Natural killer cell treated with Interleukin-12 subunit alpha and Interleukin-12 subunit beta and Interleukin-15 and Interleukin-18, amount 100 ng/mL, for 72 hours (primary cell): ENCODE measurements around the gene LCNL1. TPM values are rescaled to one million over a fixed set of nuclear protein-coding genes. Genes with fewer than 3 reads are reported as not detected.

Source experiments
- ATAC-seq, 2 donors: fragments of 150-1000 bp; cut with Tn5 transposase in 1 of 2; sonication (Bioruptor Pico), chemical (Tn5 transposase) in 1 of 2; 2 replicates each; pipeline ENCODE4 v1.10.0; 2021
- DNase-seq: peaks from one replicate; pipeline ENCODE4 v3.0.0; 2022; ENCODE audit warnings: low spot score
- H3K27ac Mint-ChIP-seq, 2 donors: 1 replicate in 1 of 2; 2 replicates in 1 of 2; pipeline ENCODE4 v1.8.0; 2022; ENCODE audit warnings: mixed read lengths in 2 of 2, mild to moderate bottlenecking in 1 of 2, moderate library complexity in 1 of 2
- H3K27me3 Mint-ChIP-seq, 2 donors: 1 replicate in 1 of 2; 2 replicates in 1 of 2; pipeline ENCODE4 v1.8.0; 2022; ENCODE audit warnings: mixed read lengths in 2 of 2
- H3K36me3 Mint-ChIP-seq: one replicate; pipeline ENCODE4 v1.8.0; 2022; ENCODE audit warnings: mixed read lengths
- H3K4me1 Mint-ChIP-seq, 2 donors: 1 replicate in 1 of 2; 2 replicates in 1 of 2; pipeline ENCODE4 v1.8.0; 2022; ENCODE audit warnings: low read depth in 2 of 2, mixed read lengths in 2 of 2, mild to moderate bottlenecking in 1 of 2
- H3K4me3 Mint-ChIP-seq: one replicate; pipeline ENCODE4 v1.8.0; 2022; ENCODE audit warnings: mixed read lengths
- H3K9me3 Mint-ChIP-seq: 2 replicates; pipeline ENCODE4 v1.8.0; 2022; ENCODE audit warnings: mixed read lengths
- total RNA-seq, 2 donors: library from RNA; stranded (reverse); gene quantifications; one replicate each; pipeline ENCODE4 v1.2.3, GENCODE V29; 2022

Gene LCNL1
- total RNA-seq, 2 donors from 2014 or later: 0.21 TPM; not detected in 1

GRCh38 chr9:136951541-136952320 lies 31.1 kb upstream of the LCNL1 start, which contains the start of gene LCN12:
Gene LCN12, plus strand, starts transcription at chr9:136952273. Its CDS starts 55 bp downstream, at chr9:136952328.
- Mint-ChIP-seq H3K4me3 (no peak within 1 kb of the TSS), H3K4me1 (peaks cover 8 to 23% of the 10 kb centered on the region in 2 donors), H3K9me3 (peaks cover 3% of the 10 kb centered on the region), H3K36me3 (no peaks in the 10 kb centered on the region), H3K27ac (no peak within 1 kb of the TSS), H3K27me3 (no peaks in the 10 kb centered on the region)
- no peak for DNase-seq
- ATAC-seq: no peak

GRCh38 chr9:136952321-136952850 lies 30.4 kb upstream of the LCNL1 start:
- peaks cover 10 to 22% of the 10 kb centered on the region in 2 donors for H3K4me1 Mint-ChIP-seq
- H3K27ac Mint-ChIP-seq: no peak overlapping the region
- no peak overlapping the region for H3K4me3 Mint-ChIP-seq
- no peak for ATAC-seq
- peaks cover 4% of the 10 kb centered on the region for H3K9me3 Mint-ChIP-seq
- no peaks in the 10 kb centered on the region for H3K27me3 Mint-ChIP-seq
- H3K36me3 Mint-ChIP-seq: no peaks in the 10 kb centered on the region
- no peak for DNase-seq

DNA sequence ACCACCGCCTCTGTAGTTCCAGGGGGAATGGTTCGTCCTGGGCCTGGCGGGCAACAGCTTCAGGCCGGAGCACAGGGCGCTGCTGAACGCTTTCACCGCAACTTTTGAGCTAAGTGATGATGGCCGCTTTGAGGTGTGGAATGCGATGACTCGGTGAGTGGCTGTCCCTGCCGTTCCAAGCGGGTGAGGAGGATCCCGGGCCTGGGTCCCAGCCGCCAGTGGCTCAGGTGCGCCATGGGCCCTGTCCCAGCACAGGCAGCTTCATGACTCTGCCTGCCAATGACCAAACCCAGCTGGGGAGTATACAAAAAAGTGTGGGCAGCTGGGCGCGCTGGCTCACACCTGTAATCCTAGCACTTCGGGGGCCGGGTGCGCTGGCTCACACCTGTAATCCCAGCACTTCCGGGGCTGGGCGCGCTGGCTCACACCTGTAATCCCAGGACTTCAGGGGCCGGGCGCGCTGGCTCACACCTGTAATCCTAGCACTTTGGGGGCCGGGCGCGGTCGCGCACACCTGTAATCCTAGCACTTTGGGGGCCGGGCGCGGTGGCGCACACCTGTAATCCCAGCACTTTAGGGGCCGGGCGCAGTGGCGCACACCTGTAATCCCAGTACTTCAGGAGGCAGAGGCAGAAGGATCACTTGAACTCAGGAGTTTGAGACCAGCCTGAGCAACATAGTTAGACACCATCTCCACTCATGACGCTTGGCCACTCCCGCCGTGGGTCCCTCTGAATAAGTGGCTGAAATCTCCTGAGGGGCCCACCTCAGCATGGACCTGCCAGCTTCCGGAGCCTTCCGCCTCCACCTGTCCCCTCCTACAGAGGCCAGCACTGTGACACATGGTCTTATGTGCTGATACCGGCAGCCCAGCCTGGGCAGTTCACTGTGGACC lies 29.7 kb upstream of the LCNL1 start:
- peaks cover 10 to 26% of the 10 kb centered on the region in 2 donors for H3K4me1 Mint-ChIP-seq
- DNase-seq: no peak

GRCh38 chr9:136953771-136954269 lies 29.0 kb upstream of the LCNL1 start:
- H3K27ac Mint-ChIP-seq: no peak overlapping the region
- no peak overlapping the region for H3K4me3 Mint-ChIP-seq
- H3K9me3 Mint-ChIP-seq: peaks cover 4% of the 10 kb centered on the region

More for the DNA sequence above, 29.7 kb upstream of the LCNL1 start:
- Mint-ChIP-seq H3K4me3 (no peak overlapping the region), H3K27ac (no peak overlapping the region), H3K36me3 (no peaks in the 10 kb centered on the region), H3K9me3 (peaks cover 4% of the 10 kb centered on the region), H3K27me3 (no peaks in the 10 kb centered on the region)
- no peak for ATAC-seq

GRCh38 chr9:136954270-136955083 lies 28.3 kb upstream of the LCNL1 start:
- Mint-ChIP-seq H3K36me3 (no peaks in the 10 kb centered on the region), H3K27ac (peak overlapping the region in 1 of 2 donors; percentile 43), H3K4me1 (peaks cover 10 to 29% of the 10 kb centered on the region in 2 donors), H3K4me3 (no peak overlapping the region), H3K9me3 (peaks cover 4% of the 10 kb centered on the region), H3K27me3 (no peaks in the 10 kb centered on the region)
- ATAC-seq (no peak), DNase-seq (no peak)

More at GRCh38 chr9:136953771-136954269, 29.0 kb upstream of the LCNL1 start:
- peaks cover 10 to 28% of the 10 kb centered on the region in 2 donors for H3K4me1 Mint-ChIP-seq
- H3K36me3 Mint-ChIP-seq: no peaks in the 10 kb centered on the region
- H3K27me3 Mint-ChIP-seq: no peaks in the 10 kb centered on the region
- ATAC-seq (no peak), DNase-seq (no peak)

- DNase-seq (no peak), ATAC-seq (no peak)
- Mint-ChIP-seq H3K4me3 (no peak overlapping the region), H3K9me3 (peaks cover 4% of the 10 kb centered on the region), H3K27ac (peak overlapping the region in 1 of 2 donors; percentile 43), H3K27me3 (no peaks in the 10 kb centered on the region), H3K4me1 (peaks cover 14 to 31% of the 10 kb centered on the region in 2 donors), H3K36me3 (no peaks in the 10 kb centered on the region)
These were observed 27.4 kb upstream of the LCNL1 start for GRCh38 chr9:136955202-136955942.

DNA sequence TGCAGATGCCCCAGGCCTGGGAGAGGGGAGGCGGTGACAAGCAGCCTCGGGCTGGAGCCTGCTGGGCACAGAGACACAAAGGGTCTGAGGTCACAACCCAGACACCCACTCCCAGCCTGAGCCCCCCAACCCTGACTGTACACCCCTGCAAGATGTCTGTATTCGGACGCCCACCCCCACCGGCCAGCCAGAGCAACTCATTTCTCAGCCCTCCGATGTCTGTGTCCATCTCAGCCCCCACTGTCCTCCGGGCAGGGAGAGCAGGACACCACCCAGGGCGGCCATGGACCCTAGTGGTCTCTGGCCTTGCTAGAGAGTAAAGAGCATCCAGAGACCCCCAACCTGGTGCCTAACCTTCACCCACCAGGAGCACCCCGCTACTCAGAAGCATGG lies 26.9 kb upstream of the LCNL1 start:
- Mint-ChIP-seq H3K9me3 (peaks cover 4% of the 10 kb centered on the region), H3K4me1 (peaks cover 14 to 35% of the 10 kb centered on the region in 2 donors), H3K27me3 (no peaks in the 10 kb centered on the region), H3K4me3 (no peak overlapping the region), H3K36me3 (no peaks in the 10 kb centered on the region), H3K27ac (no peak overlapping the region)
- DNase-seq (no peak), ATAC-seq (no peak)

DNA sequence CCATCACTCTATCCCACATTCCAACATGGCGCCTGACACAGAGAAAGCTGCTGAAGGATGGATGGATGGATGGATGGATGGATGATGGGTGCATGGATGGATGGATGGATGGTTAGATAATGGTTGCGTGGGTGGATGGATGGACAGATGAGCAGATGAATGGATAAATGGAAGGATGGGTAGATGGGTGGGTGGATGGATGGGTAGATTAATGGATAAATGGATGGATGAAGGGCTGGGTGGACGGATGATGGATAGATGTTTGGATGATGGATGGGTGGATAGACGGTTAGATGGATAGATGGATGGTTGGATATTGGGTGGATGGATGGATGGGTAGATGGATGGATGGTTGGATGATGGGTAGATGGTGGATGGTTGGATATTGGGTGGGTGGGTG lies 26.2 kb upstream of the LCNL1 start:
- peaks cover 4% of the 10 kb centered on the region for H3K9me3 Mint-ChIP-seq
- ATAC-seq (no peak), DNase-seq (no peak)
- H3K27ac Mint-ChIP-seq: no peak overlapping the region
- no peaks in the 10 kb centered on the region for H3K36me3 Mint-ChIP-seq
- peaks cover 14 to 35% of the 10 kb centered on the region in 2 donors for H3K4me1 Mint-ChIP-seq
- H3K27me3 Mint-ChIP-seq: no peaks in the 10 kb centered on the region
- no peak overlapping the region for H3K4me3 Mint-ChIP-seq

GRCh38 chr9:136957461-136957860 lies 25.3 kb upstream of the LCNL1 start:
- DNase-seq: no peak
- Mint-ChIP-seq H3K4me3 (no peak overlapping the region), H3K9me3 (peaks cover 4% of the 10 kb centered on the region), H3K27ac (no peak overlapping the region), H3K27me3 (no peaks in the 10 kb centered on the region), H3K4me1 (peaks cover 14 to 39% of the 10 kb centered on the region in 2 donors), H3K36me3 (no peaks in the 10 kb centered on the region)
- no peak for ATAC-seq

- H3K4me3 Mint-ChIP-seq: no peak overlapping the region
- DNase-seq (no peak), ATAC-seq (no peak)
- no peaks in the 10 kb centered on the region for H3K36me3 Mint-ChIP-seq
- H3K27me3 Mint-ChIP-seq: no peaks in the 10 kb centered on the region
- peaks cover 4% of the 10 kb centered on the region for H3K9me3 Mint-ChIP-seq
- peaks cover 17 to 41% of the 10 kb centered on the region in 2 donors for H3K4me1 Mint-ChIP-seq
- no peak overlapping the region for H3K27ac Mint-ChIP-seq
These were observed 24.9 kb upstream of the LCNL1 start for GRCh38 chr9:136957901-136958300.

- DNase-seq: no peak
- peaks cover 4% of the 10 kb centered on the region for H3K9me3 Mint-ChIP-seq
- H3K4me1 Mint-ChIP-seq: peaks cover 22 to 46% of the 10 kb centered on the region in 2 donors
- no peak overlapping the region for H3K27ac Mint-ChIP-seq
- H3K36me3 Mint-ChIP-seq: no peaks in the 10 kb centered on the region
- H3K27me3 Mint-ChIP-seq: no peaks in the 10 kb centered on the region
- ATAC-seq: no peak
- H3K4me3 Mint-ChIP-seq: no peak overlapping the region
These were observed 24.3 kb upstream of the LCNL1 start for GRCh38 chr9:136958473-136958872.
